ENCODE measurements around the gene CSPG4.
"Not testable (repeated sequence)": the region's sequence is repeated elsewhere in the genome, so short reads cannot be mapped to it uniquely, and the experiment has no call there.

CSPG4 gene

GRCh38 chr15:75637245-75638009, 75.2 kb downstream of the CSPG4 start:
- no peak overlapping the region for H3K4me3 ChIP-seq (ENCODE audit: low read length in 2 of 2)
- H3K4me1 ChIP-seq (ENCODE audit: control insufficient read depth in 2 of 2, insufficient read depth in 1 of 2, low read depth in 1 of 2, low read length in 2 of 2), result peaks cover 4 to 7% of the 10 kb centered on the region in 2 donors

GRCh38 chr15:75636026-75636425, 76.6 kb downstream of the CSPG4 start:
- Histone ChIP-seq H2BK15ac (ENCODE audit: low read length) (no peak overlapping the region), H3K4ac (ENCODE audit: low read length) (no peak overlapping the region), H3K23ac (ENCODE audit: low read depth, low read length, poor library complexity) (no peak overlapping the region), H4K91ac (ENCODE audit: low read depth, low read length, poor library complexity) (no peak overlapping the region), H3K36me3 (replicated peaks in 1 of 2; ENCODE audit: control insufficient read depth in 2 of 2, insufficient read depth in 2 of 2, low read length in 2 of 2) (peaks cover 0 to 16% of the 10 kb centered on the region in 2 donors), H4K8ac (ENCODE audit: low read depth, low read length) (no peak overlapping the region), H3K27ac (replicated peaks; ENCODE audit: low read length) (no peak overlapping the region), H2AK5ac (ENCODE audit: low read depth, low read length) (no peak overlapping the region), H2AFZ (ENCODE audit: low read length) (no peak overlapping the region), H3K14ac (ENCODE audit: low read length) (no peak overlapping the region), H3K4me2 (ENCODE audit: insufficient read depth, low read length, poor library complexity, severe bottlenecking) (no peak overlapping the region), H3K9ac (ENCODE audit: low read depth, low read length, poor library complexity) (no peak overlapping the region), H3K27me3 (ENCODE audit: control insufficient read depth in 3 of 3, insufficient read depth in 3 of 3, low read depth in 1 of 3, low read length in 3 of 3) (no peaks in the 10 kb centered on the region), H3K9me3 (replicated peaks in 1 of 2; ENCODE audit: control insufficient read depth in 2 of 2, insufficient read depth in 1 of 2, low read depth in 1 of 2, low read length in 2 of 2) (no peaks in the 10 kb centered on the region), H3K79me1 (ENCODE audit: low read depth, low read length) (peaks cover 6% of the 10 kb centered on the region), H3K4me1 (ENCODE audit: control insufficient read depth in 2 of 2, insufficient read depth in 1 of 2, low read depth in 1 of 2, low read length in 2 of 2) (peaks cover 4 to 7% of the 10 kb centered on the region in 2 donors), H2BK5ac (ENCODE audit: low read length) (no peak overlapping the region), H2BK120ac (ENCODE audit: low read depth, low read length) (no peak overlapping the region), H2BK12ac (ENCODE audit: low read length) (no peak overlapping the region), H3K4me3 (ENCODE audit: low read length in 2 of 2) (no peak overlapping the region), H3K18ac (ENCODE audit: low read length) (no peak overlapping the region)
- no peak for DNase-seq (ENCODE audit: low spot score)
- WGBS, 2 donors (ENCODE audit: extremely low coverage in 2 of 2, insufficient read length in 2 of 2, insufficient replicate concordance in 1 of 2), result no CpG with 5 or more reads among the region's 6 CpGs

More at GRCh38 chr15:75637245-75638009, 75.2 kb downstream of the CSPG4 start:
- H4K8ac ChIP-seq (ENCODE audit: low read depth, low read length), result no peak overlapping the region
- peaks cover 6% of the 10 kb centered on the region for H3K79me1 ChIP-seq (ENCODE audit: low read depth, low read length)
- no peak overlapping the region for H2BK15ac ChIP-seq (ENCODE audit: low read length)
- no peak overlapping the region for H3K18ac ChIP-seq (ENCODE audit: low read length)
- H3K27me3 ChIP-seq (ENCODE audit: control insufficient read depth in 3 of 3, insufficient read depth in 3 of 3, low read depth in 1 of 3, low read length in 3 of 3), result no peaks in the 10 kb centered on the region
- no peak overlapping the region for H3K9ac ChIP-seq (ENCODE audit: low read depth, low read length, poor library complexity)
- H2AK5ac ChIP-seq (ENCODE audit: low read depth, low read length), result no peak overlapping the region
- H3K23ac ChIP-seq (ENCODE audit: low read depth, low read length, poor library complexity), result no peak overlapping the region
- H3K4ac ChIP-seq (ENCODE audit: low read length), result no peak overlapping the region
- H2BK120ac ChIP-seq (ENCODE audit: low read depth, low read length), result no peak overlapping the region
- H2BK5ac ChIP-seq (ENCODE audit: low read length), result no peak overlapping the region
- H3K14ac ChIP-seq (ENCODE audit: low read length), result no peak overlapping the region
- DNase-seq (ENCODE audit: low spot score), result no peak
- no peak overlapping the region for H2AFZ ChIP-seq (ENCODE audit: low read length)
- no peak overlapping the region for H2BK12ac ChIP-seq (ENCODE audit: low read length)
- no peak overlapping the region for H4K91ac ChIP-seq (ENCODE audit: low read depth, low read length, poor library complexity)
- H3K27ac ChIP-seq (replicated peaks; ENCODE audit: low read length), result no peak overlapping the region
- no CpG with 5 or more reads among the region's 4 CpGs for WGBS, 2 donors (ENCODE audit: extremely low coverage in 2 of 2, insufficient read length in 2 of 2, insufficient replicate concordance in 1 of 2)
- H3K9me3 ChIP-seq (replicated peaks in 1 of 2; ENCODE audit: control insufficient read depth in 2 of 2, insufficient read depth in 1 of 2, low read depth in 1 of 2, low read length in 2 of 2), result no peaks in the 10 kb centered on the region
- H3K4me2 ChIP-seq (ENCODE audit: insufficient read depth, low read length, poor library complexity, severe bottlenecking), result no peak overlapping the region
- H3K36me3 ChIP-seq (replicated peaks in 1 of 2; ENCODE audit: control insufficient read depth in 2 of 2, insufficient read depth in 2 of 2, low read length in 2 of 2), result peaks cover 0 to 16% of the 10 kb centered on the region in 2 donors

DNA sequence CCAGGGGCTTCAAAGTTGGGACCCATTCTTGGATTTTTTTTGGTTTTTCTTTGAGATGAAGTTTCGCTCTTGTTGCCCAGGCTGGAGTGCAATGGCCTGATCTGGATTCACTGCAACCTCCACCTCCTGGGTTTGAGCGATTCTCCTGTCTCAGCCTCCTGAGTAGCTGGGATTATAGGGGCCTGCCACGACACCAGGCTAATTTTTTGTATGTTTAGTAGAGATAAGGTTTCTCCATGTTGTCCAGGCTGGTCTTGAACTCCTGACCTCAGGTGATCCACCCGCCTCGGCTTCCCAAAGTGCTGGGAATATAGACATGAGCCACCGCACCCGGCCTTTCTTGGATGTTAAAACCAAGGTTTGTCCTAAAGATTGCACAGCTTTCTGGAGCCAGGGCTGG, 78.7 kb downstream of the CSPG4 start:
- H3K4ac ChIP-seq (ENCODE audit: low read length); H2BK5ac ChIP-seq (ENCODE audit: low read length); H4K91ac ChIP-seq (ENCODE audit: low read depth, low read length, poor library complexity); H3K14ac ChIP-seq (ENCODE audit: low read length); H3K9me3 ChIP-seq (replicated peaks in 1 of 2; ENCODE audit: control insufficient read depth in 2 of 2, insufficient read depth in 1 of 2, low read depth in 1 of 2, low read length in 2 of 2); H3K4me3 ChIP-seq (ENCODE audit: low read length in 2 of 2); H3K9ac ChIP-seq (ENCODE audit: low read depth, low read length, poor library complexity); H3K18ac ChIP-seq (ENCODE audit: low read length); H4K8ac ChIP-seq (ENCODE audit: low read depth, low read length); H3K27me3 ChIP-seq (ENCODE audit: control insufficient read depth in 3 of 3, insufficient read depth in 3 of 3, low read depth in 1 of 3, low read length in 3 of 3); H3K23ac ChIP-seq (ENCODE audit: low read depth, low read length, poor library complexity); H2AK5ac ChIP-seq (ENCODE audit: low read depth, low read length); DNase-seq (ENCODE audit: low spot score); H3K4me2 ChIP-seq (ENCODE audit: insufficient read depth, low read length, poor library complexity, severe bottlenecking); H2BK120ac ChIP-seq (ENCODE audit: low read depth, low read length); H2BK15ac ChIP-seq (ENCODE audit: low read length); H2BK12ac ChIP-seq (ENCODE audit: low read length); H2AFZ ChIP-seq (ENCODE audit: low read length); H3K27ac ChIP-seq (replicated peaks; ENCODE audit: low read length); H3K79me1 ChIP-seq (ENCODE audit: low read depth, low read length); H3K4me1 ChIP-seq (ENCODE audit: control insufficient read depth in 2 of 2, insufficient read depth in 1 of 2, low read depth in 1 of 2, low read length in 2 of 2): not testable (repeated sequence)
- no CpG with 5 or more reads among the region's 7 CpGs for WGBS, 2 donors (ENCODE audit: extremely low coverage in 2 of 2, insufficient read length in 2 of 2, insufficient replicate concordance in 1 of 2)
- peaks cover 0 to 16% of the 10 kb centered on the region in 2 donors for H3K36me3 ChIP-seq (replicated peaks in 1 of 2; ENCODE audit: control insufficient read depth in 2 of 2, insufficient read depth in 2 of 2, low read length in 2 of 2)

DNA sequence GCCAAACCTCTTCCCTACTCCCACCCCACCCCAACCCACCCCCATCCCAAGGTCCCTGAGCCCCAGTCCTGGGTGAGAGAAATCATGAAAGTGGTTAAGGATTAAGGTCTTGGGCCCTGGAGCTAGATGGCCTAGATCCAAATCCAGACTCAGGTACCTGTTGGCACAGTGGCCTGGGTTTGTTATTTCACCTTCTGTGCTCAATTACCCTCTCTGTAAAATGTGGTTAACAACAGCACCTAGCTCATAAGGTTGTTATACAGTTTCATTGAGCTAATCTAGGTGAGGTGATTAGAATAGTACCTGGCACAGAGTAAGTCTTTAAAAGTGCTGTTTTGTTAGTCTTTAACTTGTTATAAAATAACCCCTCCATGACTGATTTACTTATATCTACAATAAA, 80.7 kb downstream of the CSPG4 start:
- no peak overlapping the region for H2BK12ac ChIP-seq (ENCODE audit: low read length)
- no peaks in the 10 kb centered on the region for H3K9me3 ChIP-seq (replicated peaks in 1 of 2; ENCODE audit: control insufficient read depth in 2 of 2, insufficient read depth in 1 of 2, low read depth in 1 of 2, low read length in 2 of 2)
- H3K79me1 ChIP-seq (ENCODE audit: low read depth, low read length), result no peaks in the 10 kb centered on the region
- no peaks in the 10 kb centered on the region for H3K36me3 ChIP-seq (replicated peaks in 1 of 2; ENCODE audit: control insufficient read depth in 2 of 2, insufficient read depth in 2 of 2, low read length in 2 of 2)
- H2BK5ac ChIP-seq (ENCODE audit: low read length), result no peak overlapping the region
- H3K27me3 ChIP-seq (ENCODE audit: control insufficient read depth in 3 of 3, insufficient read depth in 3 of 3, low read depth in 1 of 3, low read length in 3 of 3), result no peaks in the 10 kb centered on the region
- no peak overlapping the region for H3K23ac ChIP-seq (ENCODE audit: low read depth, low read length, poor library complexity)
- no peak overlapping the region for H3K27ac ChIP-seq (replicated peaks; ENCODE audit: low read length)
- no peak overlapping the region for H3K4me2 ChIP-seq (ENCODE audit: insufficient read depth, low read length, poor library complexity, severe bottlenecking)
- no peak overlapping the region for H4K91ac ChIP-seq (ENCODE audit: low read depth, low read length, poor library complexity)
- no peak overlapping the region for H3K18ac ChIP-seq (ENCODE audit: low read length)
- H2AK5ac ChIP-seq (ENCODE audit: low read depth, low read length), result no peak overlapping the region
- H3K9ac ChIP-seq (ENCODE audit: low read depth, low read length, poor library complexity), result no peak overlapping the region
- H3K4me3 ChIP-seq (ENCODE audit: low read length in 2 of 2), result no peak overlapping the region
- no peak overlapping the region for H2BK120ac ChIP-seq (ENCODE audit: low read depth, low read length)
- no peak overlapping the region for H2AFZ ChIP-seq (ENCODE audit: low read length)
- H3K14ac ChIP-seq (ENCODE audit: low read length), result no peak overlapping the region
- no peak overlapping the region for H2BK15ac ChIP-seq (ENCODE audit: low read length)
- no peak for DNase-seq (ENCODE audit: low spot score)
- no peak overlapping the region for H3K4ac ChIP-seq (ENCODE audit: low read length)
- H3K4me1 ChIP-seq (ENCODE audit: control insufficient read depth in 2 of 2, insufficient read depth in 1 of 2, low read depth in 1 of 2, low read length in 2 of 2), result no peaks in the 10 kb centered on the region
- H4K8ac ChIP-seq (ENCODE audit: low read depth, low read length), result no peak overlapping the region

Measured in neuronal stem cell (in vitro differentiated cells).